Amygdala (tissue), 56 donors: Measurements from ENCODE around the gene OR6C70.

Experiments
- DNase-seq, 56 donors: peaks; one replicate each; lab custom pipeline; 2025; lab: John Stamatoyannopoulos, UW

OR6C70 gene

GRCh38 chr12:55420307-55420962 lies 49.5 kb downstream of the OR6C70 start:
- DNase-seq = no peak
